ENCODE measurements around the gene BGN.

GRCh38 chrX:153549231-153549630, 54.5 kb downstream of the BGN start:
- TF ChIP-seq ZNF398 (tag by site-specific recombination; IDR thresholded peaks at IDR 0.05) (no peak), ZSCAN5A (tag by site-specific recombination; IDR thresholded peaks at IDR 0.05) (no peak), PBX3 (CRISPR knock-in tag; IDR thresholded peaks at IDR 0.05) (no peak), ZNF623 (tag by site-specific recombination; IDR thresholded peaks at IDR 0.05) (no peak), ATF2 (tag by site-specific recombination; IDR thresholded peaks at IDR 0.05; ENCODE audit: low read depth) (no peak), CTCF (tag by site-specific recombination; IDR thresholded peaks at IDR 0.05) (no peak), ZNF394 (tag by site-specific recombination; IDR thresholded peaks at IDR 0.05; ENCODE audit: borderline replicate concordance) (no peak), ZNF776 (tag by site-specific recombination; IDR thresholded peaks at IDR 0.05; ENCODE audit: borderline replicate concordance) (no peak)
